HG03565 (cell line): ENCODE results near the gene STK38L.
"Not testable (repeated sequence)": the region's sequence is repeated elsewhere in the genome, so short reads cannot be mapped to it uniquely, and the experiment has no call there.

Experiments
- ATAC-seq: cut with Tn5 transposase; IDR thresholded peaks from one replicate; pipeline ENCODE4 v1.9.1; 2021; ENCODE audit warnings: mild to moderate bottlenecking, moderate library complexity; ENCODE audit not compliant: unreplicated experiment

Gene STK38L

DNA sequence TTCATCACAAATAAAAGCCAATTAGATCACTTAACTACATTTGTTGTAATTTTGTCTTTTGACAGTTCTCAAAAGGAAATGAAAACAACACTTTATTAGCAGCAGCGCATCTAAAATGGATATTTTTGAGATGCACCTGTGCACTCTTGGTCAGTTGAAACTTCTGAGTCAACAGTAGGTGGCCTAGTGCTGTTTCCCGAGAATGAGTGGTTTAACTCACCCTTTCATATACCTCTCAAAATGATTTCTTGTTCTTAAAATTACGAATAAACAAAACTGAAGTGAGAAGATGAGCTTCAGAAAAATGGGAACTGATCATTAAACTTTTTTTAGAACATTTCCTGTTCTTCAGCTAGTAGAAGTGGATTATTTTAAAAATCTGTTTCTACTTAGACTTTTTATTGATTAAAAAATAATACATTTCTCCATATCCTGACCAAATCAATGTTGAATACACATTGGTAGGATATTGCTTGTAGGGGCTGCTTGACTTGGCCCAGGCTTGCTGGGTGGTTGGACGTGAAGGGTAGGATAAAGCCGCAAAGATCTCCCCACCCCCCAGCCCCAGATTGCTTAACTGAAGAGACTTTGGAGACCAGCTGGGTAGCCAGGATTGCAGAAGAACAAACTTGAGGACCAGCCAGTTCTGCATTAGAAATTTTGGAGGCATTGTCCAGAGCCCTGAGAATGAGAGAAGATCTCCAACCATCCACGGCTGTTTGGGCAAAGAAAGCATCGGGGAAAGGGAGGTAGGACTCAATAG, 22.3 kb upstream of the STK38L start:
- ATAC-seq: peak; percentile 62

DNA sequence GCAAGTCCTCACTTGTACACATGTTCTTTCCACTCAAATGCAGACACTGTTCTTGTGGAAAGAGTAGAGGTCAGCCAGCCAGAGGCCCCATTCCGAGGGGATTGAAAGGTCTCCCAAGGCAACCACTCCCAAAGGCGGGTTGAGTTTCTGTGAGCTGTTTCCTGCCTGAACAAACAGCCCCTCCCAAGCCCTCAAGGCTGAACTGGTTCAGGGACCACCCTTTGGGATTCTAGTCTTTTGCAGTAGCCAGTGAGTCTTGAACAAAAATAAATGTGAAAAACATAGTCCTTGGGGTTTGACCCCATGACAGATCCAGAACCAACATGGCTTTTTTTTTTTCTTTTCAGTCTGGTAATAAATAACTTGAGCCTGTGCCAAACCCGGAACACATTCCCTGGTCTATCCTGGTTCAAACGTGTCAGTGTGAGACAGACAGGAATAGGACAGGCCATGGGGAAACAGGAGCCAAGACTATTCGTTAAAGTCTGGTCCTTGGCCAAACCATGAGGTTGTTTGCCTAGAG, 17.6 kb upstream of the STK38L start:
- no peak for ATAC-seq

DNA sequence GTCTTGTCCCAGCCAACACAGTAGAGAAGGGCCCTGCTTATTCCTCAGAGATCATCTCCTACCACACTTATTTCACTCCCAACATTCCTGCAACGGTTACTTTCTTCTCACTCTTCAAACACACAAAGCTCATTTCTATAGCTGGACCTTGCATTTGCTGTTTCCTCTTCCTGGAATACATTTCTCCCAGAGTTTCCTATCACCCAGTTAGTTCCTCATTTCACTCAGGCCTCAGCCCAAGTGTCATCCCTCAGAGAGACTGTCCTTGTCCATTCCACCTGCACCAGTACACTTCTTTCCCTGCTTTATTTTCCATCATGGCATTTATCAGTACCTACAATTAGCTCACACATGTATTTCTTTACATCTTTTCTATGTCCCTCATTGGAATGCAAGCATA, 14.7 kb upstream of the STK38L start:
- no peak for ATAC-seq

DNA sequence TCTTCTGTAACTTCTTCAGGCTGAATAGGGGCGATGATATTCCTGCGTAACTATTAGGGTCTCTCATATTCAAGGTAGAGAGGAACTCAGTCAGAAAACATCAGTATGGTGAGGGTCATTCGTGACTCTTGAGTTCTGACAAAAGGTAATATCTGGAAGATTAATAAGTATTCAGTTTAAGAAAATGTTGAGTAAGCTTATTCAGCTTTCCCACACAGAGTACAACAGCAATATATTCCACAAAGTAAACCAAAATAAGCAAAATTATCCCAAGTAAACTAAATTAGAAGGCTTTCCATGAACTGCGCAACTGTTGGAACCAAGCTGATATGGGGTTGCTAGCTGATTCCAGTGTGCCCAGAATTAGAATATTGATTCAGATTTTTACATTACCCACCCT, 12.7 kb upstream of the STK38L start:
- ATAC-seq: not testable (repeated sequence)

DNA sequence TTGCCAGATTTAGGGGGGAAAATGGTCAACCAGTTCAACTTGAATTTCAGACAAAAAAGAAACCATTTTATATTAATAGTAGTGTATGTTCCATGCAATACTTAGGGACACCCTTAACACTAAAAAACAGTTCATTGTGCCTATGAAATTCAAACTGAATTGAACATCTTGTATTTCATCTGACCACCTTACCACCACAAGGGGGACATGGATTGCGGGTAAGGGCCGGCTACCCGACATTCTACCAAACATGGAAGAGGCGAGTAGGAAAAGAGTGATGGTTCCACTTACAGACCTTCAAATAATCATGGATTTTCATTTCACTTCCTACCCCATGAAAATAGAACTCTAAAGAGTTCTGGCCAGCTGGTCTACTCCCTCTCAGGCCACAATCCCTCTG, 10.3 kb upstream of the STK38L start:
- no peak for ATAC-seq

DNA sequence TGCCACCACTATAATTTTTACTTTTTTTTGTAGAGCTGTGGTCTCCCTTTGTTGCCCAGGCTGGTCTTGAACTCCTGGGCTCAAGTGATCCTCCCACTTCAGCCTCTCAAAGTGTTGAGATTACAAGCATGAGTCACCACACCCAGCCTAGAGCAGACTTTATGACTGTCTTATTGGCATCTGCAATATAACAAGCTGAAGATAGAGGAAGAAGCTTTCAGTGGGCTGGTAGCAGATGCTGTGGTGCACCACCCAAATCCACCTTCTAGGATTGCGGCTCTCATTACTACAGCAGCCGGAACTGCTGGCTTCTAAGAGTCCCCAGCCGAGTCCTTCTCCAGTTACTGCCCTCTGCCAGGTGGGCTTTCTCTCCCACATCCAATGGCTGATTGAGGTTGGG, 7.6 kb upstream of the STK38L start:
- no peak for ATAC-seq

DNA sequence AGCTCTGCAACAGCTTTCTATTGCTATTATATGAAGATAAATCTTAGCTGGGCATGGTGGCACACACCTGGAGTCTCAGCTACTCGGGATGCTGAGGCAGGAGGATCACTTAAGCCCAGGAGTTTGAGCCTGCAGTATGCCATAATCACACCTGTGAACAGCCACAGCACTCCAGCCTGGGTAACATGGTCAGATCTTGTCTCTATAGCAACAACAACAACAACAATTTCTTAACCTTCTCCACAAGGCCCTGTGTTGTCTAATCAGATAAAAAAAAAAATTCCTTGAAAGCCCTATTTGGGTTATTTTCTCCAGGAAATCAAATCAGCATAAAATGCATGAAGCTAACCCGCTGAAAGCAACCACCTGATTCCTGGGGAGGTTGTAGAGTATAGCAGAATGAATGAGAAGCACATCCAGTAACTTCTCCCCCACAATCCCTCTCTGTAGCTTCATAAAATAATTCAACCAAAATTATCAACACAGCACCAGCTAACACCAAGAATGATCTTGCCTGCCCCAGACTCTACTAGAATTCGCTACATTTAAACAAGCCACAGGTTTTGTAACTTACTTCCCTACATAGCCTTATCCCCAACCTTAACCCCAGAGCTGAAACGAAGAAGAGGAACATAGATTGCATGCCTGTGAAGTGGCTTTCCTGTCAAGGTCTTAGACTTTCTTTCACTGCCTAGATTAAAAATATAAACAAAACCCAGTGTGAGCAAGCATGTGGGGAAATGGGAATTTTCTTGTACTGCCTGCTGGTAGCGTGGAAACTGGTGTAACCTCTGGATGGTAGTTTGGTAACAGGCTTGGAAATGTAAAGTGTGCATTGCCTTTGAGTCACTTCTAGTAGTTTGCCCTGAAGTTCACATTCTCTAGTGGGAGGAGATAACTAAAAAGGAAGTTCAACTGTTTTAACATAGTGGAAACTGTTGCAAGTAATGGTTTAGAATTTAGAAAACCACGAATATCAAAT, 6.0 kb upstream of the STK38L start:
- ATAC-seq: no peak

GRCh38 chr12:27243006-27243405, 1.1 kb upstream of the STK38L start:
- no peak for ATAC-seq

GRCh38 chr12:27244689-27245488, 803 bp downstream of the STK38L start:
- no peak for ATAC-seq

DNA sequence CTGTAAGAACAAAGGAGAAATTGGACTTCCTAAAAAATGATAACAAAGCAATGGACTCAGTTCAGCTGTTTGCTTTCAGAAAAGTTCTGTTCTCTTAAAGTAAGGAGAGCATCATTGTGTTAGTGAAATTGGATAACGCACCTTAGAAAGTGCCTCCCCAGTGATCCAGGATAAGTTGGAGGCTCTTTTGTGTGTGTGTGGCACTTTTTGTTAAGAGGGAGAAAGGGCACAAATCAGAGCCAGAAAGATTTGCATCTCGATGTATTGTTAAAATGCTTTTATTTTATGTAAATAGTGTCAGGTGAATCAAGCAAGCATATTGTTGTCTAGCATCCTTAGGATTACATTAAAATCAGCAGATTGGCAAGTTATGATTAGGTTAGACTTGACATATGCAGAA, 2.1 kb downstream of the STK38L start:
- ATAC-seq: no peak

GRCh38 chr12:27246774-27247173, 2.7 kb downstream of the STK38L start:
- ATAC-seq: no peak

DNA sequence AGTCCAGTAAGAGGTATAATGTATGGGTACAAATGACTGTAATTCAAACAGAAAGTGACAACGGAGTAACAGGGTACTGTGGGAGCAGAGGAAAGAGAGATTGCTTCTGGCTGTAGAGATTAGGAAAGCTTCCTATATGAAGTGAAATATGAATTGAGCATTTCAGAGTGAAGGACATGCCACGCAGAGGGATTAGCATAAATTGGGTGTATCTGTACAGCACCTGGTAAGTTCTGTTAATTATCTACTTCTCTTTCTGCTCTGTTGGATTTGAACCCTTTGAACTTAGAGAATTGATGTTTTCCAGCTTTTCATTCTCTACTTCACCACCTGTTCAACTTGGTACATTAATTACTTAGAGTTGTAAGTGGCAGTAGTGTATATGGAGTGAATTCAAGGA, 8.8 kb downstream of the STK38L start:
- no peak for ATAC-seq

- ATAC-seq: no peak
These were observed 9.3 kb downstream of the STK38L start for GRCh38 chr12:27253347-27253746.

DNA sequence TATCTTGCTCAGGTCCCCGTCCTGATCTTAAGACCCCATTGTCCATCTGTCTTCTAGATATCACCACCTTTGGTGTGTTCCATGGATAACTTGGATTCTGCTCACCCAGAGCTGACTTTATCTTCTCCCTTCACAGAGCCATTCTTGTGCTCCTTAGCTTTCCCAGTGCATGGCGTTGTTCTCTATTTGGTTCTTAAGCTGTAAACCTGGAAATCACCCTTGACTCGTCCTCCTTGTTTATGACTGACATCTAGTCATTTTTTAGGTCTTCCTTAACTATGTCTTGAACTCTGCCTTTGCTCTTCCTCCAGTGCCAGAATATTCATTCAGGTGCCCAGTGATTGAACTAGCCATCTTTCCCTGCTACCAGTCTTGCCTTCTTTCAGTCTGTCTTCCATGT, 11.7 kb downstream of the STK38L start:
- ATAC-seq: no peak

GRCh38 chr12:27257104-27257843, 13.2 kb downstream of the STK38L start:
- no peak for ATAC-seq

- no peak for ATAC-seq
These were observed 16.7 kb downstream of the STK38L start for GRCh38 chr12:27260746-27261145.

GRCh38 chr12:27261866-27262265, 17.8 kb downstream of the STK38L start:
- ATAC-seq: no peak

DNA sequence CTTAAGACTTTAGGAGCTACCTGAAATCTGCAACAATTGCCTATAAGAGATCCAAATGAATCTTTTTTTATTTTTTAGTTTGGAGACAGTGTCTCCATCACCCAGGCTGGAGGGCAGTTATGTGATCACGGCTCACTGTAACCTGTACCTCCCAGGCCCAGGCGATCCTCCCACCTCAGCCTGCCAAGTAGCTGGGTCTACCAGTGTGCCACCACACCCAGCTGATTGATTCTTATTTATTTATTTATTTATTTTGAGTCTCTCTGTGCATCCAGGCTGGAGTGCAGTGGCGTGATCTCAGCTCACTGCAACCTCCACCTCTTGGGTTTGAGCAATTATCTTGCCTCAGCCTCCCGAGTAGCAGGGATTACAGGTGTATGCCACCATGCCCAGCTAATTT, 26.1 kb downstream of the STK38L start:
- no peak for ATAC-seq

DNA sequence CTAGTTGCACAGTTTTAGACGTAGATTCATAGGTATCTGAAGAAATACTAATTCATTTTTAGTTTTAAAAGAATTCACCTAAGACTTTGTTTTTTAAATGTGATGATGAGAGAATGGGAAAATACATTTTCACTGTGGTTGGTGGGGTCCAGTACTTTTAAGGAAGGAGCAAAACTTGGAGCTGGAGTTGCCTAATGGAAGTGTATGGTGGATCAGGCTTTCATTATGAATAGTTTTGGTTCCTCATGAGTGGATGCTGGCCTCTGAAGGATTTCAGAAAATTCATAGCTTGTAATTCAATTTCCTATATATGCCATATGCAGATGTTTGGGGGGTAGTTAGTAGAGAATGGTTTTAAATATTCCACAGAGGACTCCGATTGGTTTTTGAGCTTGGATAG, 27.1 kb downstream of the STK38L start:
- ATAC-seq: no peak

GRCh38 chr12:27272373-27273028, 28.4 kb downstream of the STK38L start:
- no peak for ATAC-seq
